Activated CD4-positive, alpha-beta T cell treated with anti-CD3 and anti-CD28 coated beads, Interleukin-2, amount 50 U/mL, for 48 hours (primary cell): Measurements from ENCODE around the gene STK33.

Experiments used
- DNase-seq, 2 experiments: peaks; one replicate each; pipeline ENCODE4 v3.0.0-alpha.2; 2020

Gene STK33

GRCh38 chr11:8408151-8408941 lies 185.7 kb downstream of the STK33 start:
- no peak for DNase-seq

- no peak for DNase-seq
Observed at GRCh38 chr11:8403310-8403709, 190.7 kb downstream of the STK33 start.

- no peak for DNase-seq
Observed at GRCh38 chr11:8392886-8393285, 201.1 kb downstream of the STK33 start.

GRCh38 chr11:8392166-8392565 lies 201.9 kb downstream of the STK33 start:
- no peak for DNase-seq

GRCh38 chr11:8390851-8391612 lies 203.0 kb downstream of the STK33 start:
- no peak for DNase-seq

- no peak for DNase-seq
Observed at GRCh38 chr11:8389029-8389996, 204.7 kb downstream of the STK33 start.

- no peak for DNase-seq
Observed at GRCh38 chr11:8387693-8388092, 206.3 kb downstream of the STK33 start.

GRCh38 chr11:8387141-8387540 lies 206.9 kb downstream of the STK33 start:
- no peak for DNase-seq

- no peak for DNase-seq
Observed at GRCh38 chr11:8386134-8386864, 207.7 kb downstream of the STK33 start.

- DNase-seq, result no peak
Observed at GRCh38 chr11:8384199-8384821, 209.7 kb downstream of the STK33 start.

- DNase-seq, result no peak
Observed at GRCh38 chr11:8383627-8384026, 210.4 kb downstream of the STK33 start.

- no peak for DNase-seq
Observed at GRCh38 chr11:8383227-8383626, 210.8 kb downstream of the STK33 start.

GRCh38 chr11:8382436-8383053 lies 211.5 kb downstream of the STK33 start:
- DNase-seq, result no peak

- DNase-seq, result no peak
Observed at GRCh38 chr11:8381871-8382396, 212.1 kb downstream of the STK33 start.

GRCh38 chr11:8381343-8381742 lies 212.7 kb downstream of the STK33 start:
- DNase-seq, result no peak

- no peak for DNase-seq
Observed at GRCh38 chr11:8375932-8376331, 218.1 kb downstream of the STK33 start.

GRCh38 chr11:8375460-8375859 lies 218.6 kb downstream of the STK33 start:
- DNase-seq, result no peak

- no peak for DNase-seq
Observed at GRCh38 chr11:8374716-8375115, 219.3 kb downstream of the STK33 start.

GRCh38 chr11:8373519-8374432 lies 220.3 kb downstream of the STK33 start:
- no peak for DNase-seq
